T-helper 22 cell (primary cell): ENCODE data around the gene PCDHA4.
"Not testable (repeated sequence)": the region's sequence is repeated elsewhere in the genome, so short reads cannot be mapped to it uniquely, and the experiment has no call there.

Experiments used
- DNase-seq: peaks from one replicate; pipeline ENCODE4 v3.0.0-alpha.2; 2020; ENCODE audit warnings: low read depth

Gene PCDHA4

DNA sequence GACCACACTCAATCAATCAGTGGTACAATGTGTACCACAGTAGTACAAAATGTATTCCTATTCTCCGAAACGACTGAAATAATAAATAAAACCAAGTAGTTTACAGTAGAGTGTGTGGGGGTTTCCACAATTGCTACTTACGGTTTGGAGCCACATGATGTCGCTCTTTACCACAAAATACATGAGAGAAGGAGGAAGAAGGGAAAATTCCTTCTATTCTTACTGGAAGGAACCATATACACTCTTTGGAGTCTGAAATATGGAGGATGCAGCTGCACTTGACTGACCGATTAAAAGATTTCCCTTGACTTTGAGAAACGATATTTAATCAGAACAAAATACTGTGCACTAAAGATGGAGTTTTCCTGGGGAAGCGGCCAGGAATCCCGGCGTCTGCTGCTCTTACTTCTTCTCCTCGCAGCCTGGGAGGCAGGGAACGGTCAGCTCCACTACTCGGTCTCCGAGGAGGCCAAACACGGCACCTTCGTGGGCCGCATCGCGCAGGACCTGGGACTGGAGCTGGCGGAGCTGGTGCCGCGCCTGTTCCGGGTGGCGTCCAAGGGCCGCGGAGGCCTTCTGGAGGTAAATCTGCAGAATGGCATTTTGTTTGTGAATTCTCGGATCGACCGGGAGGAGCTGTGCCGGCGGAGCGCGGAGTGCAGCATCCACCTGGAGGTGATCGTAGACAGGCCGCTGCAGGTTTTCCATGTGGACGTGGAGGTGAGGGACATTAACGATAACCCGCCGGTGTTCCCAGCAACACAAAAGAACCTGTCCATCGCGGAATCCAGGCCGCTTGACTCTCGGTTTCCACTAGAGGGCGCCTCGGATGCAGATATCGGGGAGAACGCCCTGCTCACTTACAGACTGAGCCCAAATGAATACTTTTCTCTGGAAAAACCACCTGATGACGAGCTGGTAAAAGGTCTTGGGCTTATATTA lies at the start of gene PCDHA4:
Gene PCDHA4 (plus strand): TSS at position 235 of the 942 bp plus-strand sequence.
- DNase-seq, result no peak

- DNase-seq, result no peak
Observed at GRCh38 chr5:140764177-140764973, 42.5 kb upstream of the PCDHA4 start.

DNA sequence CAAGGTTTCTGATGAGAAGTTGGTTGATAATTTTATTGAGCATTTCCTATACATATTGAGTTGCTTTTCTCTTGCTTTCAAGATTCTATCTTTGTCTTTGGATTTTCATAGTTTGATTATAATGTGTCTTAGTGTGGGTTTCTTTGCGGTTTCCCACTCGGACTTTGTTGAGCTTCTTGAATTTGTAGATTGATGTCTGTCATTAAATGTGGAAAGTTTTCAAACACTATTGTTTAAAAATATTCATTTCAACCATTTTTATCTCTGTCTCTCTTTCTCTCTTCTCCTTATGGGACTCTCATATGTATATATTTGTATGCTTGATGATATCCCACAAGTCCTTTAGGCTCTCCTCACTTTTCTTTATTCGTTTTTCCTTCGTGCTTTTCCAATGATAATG lies 39.4 kb upstream of the PCDHA4 start:
- no peak for DNase-seq

DNA sequence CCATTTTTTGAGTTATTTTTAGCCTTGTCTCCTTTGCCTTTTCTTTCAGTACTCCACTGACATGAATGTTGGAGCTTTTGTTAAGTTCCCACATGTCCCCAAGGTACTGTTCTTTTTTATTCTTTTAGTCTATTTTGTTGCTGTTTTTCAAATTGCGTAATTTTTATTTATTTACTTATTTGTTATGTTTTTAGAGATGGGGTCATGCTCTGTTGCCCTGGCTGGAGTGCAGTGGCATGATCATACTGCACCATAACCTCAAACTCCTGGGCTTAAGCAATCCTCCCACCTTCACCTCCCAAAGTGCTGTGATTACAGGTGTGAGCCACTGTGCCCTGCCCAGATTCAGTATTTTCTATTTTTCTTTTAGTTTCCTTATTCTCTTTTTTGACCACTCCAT lies 26.4 kb upstream of the PCDHA4 start:
- DNase-seq, result no peak

DNA sequence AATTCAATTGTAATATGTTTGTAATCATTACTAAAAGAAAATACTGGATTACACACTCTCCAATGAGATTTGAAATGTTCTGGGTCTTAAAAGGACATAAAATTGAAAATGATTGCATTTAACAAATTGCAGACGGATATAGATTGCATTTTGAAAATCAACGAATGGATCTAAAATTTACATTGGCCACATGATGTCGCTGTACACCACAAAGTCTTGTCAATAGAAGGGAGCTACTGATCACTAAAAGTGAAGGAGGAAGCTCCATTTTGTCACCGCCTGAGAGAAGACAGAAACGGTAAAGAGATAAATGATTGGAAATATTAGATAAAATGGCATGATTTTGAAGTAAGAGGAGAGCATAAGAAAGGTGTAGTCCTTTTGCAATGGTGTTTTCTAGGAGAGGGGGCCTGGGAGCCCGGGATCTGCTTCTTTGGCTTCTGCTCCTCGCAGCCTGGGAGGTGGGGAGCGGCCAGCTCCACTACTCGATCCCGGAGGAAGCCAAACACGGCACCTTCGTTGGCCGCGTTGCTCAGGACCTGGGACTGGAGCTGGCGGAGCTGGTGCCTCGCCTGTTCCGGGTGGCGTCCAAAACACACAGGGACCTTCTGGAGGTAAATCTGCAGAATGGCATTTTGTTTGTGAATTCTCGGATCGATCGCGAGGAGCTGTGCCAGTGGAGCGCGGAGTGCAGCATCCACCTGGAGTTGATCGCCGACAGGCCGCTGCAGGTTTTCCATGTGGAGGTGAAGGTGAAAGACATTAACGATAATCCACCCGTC lies 20.8 kb upstream of the PCDHA4 start, which contains the start of gene PCDHA1:
Gene PCDHA1 (plus strand): TSS at position 236 of the 782 bp plus-strand sequence.
- DNase-seq, result no peak

DNA sequence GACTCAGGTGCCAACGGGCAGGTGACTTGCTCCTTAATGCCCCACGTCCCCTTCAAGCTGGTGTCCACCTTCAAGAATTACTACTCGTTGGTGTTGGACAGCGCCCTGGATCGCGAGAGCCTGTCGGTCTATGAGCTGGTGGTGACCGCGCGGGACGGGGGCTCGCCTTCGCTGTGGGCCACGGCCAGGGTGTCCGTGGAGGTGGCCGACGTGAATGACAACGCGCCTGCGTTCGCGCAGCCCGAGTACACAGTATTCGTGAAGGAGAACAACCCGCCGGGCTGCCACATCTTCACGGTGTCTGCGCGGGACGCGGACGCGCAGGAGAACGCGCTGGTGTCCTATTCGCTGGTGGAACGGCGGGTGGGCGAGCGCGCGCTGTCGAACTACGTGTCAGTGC lies 19.4 kb upstream of the PCDHA4 start:
- DNase-seq, result not testable (repeated sequence)

DNA sequence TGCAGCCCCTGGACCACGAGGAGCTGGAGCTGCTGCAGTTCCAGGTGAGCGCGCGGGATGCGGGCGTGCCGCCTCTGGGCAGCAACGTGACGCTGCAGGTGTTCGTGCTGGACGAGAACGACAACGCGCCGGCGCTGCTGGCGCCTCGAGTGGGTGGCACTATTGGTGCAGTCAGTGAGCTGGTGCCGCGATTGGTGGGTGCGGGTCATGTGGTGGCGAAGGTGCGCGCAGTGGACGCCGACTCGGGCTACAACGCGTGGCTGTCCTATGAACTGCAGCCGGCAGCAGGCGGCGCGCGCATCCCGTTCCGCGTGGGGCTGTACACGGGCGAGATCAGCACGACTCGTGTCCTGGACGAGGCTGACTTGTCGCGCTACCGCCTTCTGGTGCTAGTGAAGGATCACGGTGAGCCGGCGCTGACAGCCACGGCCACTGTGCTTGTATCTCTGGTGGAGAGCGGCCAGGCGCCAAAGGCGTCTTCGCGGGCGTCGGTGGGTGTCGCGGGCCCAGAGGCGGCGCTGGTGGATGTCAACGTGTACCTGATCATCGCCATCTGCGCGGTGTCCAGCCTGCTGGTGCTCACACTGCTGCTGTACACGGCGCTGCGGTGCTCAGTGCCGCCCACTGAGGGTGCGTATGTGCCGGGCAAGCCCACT lies 18.9 kb upstream of the PCDHA4 start:
- DNase-seq, result not testable (repeated sequence)

DNA sequence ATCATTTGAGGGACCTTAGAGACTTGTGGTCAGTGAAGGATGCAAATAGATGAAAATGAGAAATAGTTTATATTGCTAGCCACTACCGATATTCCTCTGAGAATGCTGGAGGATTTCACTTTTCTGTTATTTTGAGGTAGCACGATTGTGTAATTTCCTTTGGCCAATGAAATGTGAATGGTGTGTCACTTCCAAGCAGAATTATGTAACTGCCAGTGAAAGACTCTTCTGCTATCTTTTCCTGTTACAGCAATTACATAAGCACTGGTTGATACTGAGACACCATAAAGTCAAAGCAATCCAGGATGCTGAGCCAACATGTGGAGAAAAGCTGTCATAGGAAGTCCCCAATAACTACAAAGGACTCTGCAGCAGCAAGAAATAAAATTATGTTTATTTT lies 15.8 kb upstream of the PCDHA4 start:
- no peak for DNase-seq

GRCh38 chr5:140794595-140795258 lies 12.1 kb upstream of the PCDHA4 start, which contains the start of gene PCDHA2:
Gene PCDHA2 (plus strand): TSS chr5:140794852.
- DNase-seq, result no peak

GRCh38 chr5:140795259-140795641 lies 11.6 kb upstream of the PCDHA4 start:
- DNase-seq, result no peak

DNA sequence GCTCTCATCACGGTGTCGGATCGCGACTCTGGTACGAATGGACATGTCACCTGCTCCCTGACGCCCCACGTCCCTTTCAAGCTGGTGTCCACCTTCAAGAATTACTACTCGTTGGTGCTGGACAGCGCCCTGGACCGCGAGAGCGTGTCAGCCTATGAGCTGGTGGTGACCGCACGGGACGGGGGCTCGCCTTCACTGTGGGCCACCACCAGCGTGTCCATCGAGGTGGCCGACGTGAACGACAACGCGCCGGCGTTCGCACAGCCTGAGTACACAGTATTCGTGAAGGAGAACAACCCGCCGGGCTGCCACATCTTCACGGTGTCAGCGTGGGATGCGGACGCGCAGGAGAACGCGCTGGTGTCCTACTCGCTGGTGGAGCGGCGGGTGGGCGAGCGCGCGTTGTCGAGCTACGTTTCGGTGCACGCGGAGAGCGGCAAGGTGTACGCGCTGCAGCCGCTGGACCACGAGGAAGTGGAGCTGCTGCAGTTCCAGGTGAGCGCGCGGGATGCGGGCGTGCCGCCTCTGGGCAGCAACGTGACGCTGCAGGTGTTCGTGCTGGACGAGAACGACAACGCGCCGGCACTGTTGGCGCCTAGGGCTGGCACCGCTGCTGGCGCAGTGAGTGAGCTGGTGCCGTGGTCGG lies 10.7 kb upstream of the PCDHA4 start:
- DNase-seq, result not testable (repeated sequence)

GRCh38 chr5:140796718-140797095 lies 10.2 kb upstream of the PCDHA4 start:
- DNase-seq, result no peak

DNA sequence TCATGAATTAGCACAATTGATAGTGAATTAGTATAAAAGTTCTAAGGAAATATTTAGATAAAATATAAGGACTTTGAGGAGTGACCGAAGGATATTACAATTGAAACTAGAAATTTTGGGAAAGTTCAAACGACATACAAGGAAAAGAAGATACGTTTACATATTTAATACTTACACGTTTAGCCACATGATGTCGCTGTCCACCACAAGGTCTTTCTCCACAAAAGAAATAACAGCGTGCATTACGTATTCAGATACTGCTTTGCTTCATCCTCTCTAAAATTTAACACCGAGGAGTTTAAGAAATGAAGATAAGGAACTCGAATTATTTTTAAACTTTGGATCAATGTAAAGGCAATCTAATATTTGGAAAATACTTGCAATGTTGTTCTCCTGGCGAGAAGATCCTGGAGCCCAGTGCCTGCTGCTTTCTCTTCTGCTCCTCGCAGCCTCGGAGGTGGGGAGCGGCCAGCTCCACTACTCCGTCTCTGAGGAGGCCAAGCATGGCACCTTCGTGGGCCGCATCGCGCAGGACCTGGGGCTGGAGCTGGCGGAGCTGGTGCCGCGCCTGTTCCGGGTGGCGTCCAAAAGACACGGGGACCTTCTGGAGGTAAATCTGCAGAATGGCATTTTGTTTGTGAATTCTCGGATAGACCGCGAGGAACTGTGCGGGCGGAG lies 5.9 kb upstream of the PCDHA4 start, which contains the start of gene PCDHA3:
Gene PCDHA3 (plus strand): TSS at position 242 of the 678 bp plus-strand sequence.
- no peak for DNase-seq

- no peak for DNase-seq
Observed at GRCh38 chr5:140801494-140801841, 5.4 kb upstream of the PCDHA4 start.

DNA sequence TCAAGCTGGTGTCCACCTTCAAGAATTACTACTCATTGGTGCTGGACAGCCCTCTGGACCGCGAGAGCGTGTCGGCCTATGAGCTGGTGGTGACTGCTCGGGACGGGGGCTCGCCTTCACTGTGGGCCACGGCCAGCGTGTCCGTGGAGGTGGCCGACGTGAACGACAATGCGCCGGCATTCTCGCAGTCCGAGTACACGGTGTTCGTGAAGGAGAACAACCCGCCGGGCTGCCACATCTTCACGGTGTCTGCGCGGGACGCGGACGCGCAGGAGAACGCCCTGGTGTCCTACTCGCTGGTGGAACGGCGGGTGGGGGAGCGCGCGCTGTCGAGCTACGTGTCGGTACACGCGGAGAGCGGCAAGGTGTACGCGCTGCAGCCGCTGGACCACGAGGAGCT lies 4.5 kb upstream of the PCDHA4 start:
- not testable (repeated sequence) for DNase-seq

DNA sequence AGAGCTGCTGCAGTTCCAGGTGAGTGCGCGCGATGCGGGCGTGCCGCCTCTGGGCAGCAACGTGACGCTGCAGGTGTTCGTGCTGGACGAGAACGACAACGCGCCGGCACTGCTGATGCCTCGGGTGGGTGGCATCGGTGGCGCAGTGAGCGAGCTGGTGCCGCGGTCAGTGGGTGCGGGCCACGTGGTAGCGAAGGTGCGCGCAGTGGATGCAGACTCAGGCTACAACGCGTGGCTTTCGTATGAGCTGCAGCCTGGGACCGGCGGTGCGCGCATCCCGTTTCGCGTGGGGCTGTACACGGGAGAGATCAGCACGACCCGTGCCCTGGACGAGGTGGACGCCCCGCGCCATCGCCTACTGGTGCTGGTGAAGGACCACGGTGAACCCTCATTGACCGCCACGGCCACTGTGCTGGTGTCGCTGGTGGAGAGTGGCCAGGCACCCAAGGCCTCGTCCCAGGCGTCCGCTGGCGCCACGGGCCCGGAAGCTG lies 4.0 kb upstream of the PCDHA4 start:
- no peak for DNase-seq

DNA sequence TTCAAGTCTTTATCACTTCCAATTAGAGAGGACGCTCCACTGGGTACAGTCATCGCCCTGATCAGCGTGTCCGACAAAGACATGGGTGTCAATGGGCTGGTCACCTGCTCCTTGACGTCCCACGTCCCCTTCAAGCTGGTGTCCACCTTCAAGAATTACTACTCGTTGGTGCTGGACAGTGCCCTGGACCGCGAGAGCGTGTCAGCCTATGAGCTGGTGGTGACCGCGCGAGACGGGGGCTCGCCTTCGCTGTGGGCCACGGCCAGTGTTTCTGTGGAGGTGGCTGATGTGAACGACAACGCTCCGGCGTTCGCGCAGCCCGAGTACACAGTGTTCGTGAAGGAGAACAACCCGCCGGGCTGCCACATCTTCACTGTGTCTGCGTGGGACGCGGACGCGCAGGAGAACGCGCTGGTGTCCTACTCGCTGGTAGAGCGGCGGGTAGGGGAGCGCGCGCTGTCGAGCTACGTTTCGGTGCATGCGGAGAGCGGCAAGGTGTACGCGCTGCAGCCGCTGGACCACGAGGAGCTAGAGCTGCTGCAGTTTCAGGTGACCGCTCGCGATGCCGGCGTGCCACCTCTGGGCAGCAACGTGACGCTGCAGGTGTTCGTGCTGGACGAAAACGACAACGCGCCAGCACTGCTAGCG lies 1.5 kb downstream of the PCDHA4 start:
- DNase-seq, result not testable (repeated sequence)

GRCh38 chr5:140808889-140809291 lies 2.0 kb downstream of the PCDHA4 start:
- DNase-seq, result no peak
